ENCODE results near the gene EIF3F.

EIF3F gene

GRCh38 chr11:8036986-8037385 is 49.8 kb downstream of the EIF3F start:
- no peak for DNase-seq (ENCODE audit: low read depth in 1 of 2, low spot score in 1 of 2)

DNA sequence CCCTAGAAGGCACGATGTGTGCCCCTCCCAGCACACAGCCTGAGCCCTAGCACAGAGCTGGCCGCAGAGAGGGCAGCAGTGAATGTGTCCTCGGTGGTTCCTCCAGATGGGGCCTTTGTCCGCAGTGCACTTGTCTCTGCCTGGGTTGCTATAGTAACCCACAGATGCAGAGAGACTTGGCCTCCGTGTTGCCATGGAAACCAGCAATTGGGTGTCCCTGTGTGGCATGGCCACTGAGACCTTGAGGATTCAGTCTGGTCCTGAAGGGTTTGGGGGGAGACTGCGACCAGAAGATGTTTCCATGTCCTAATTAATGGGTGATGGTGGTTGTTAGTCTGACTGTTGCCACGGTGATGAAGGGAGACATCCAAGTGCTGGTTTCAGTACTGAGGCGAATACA is 51.3 kb downstream of the EIF3F start:
- DNase-seq (ENCODE audit: low read depth in 1 of 2, low spot score in 1 of 2): no peak

DNA sequence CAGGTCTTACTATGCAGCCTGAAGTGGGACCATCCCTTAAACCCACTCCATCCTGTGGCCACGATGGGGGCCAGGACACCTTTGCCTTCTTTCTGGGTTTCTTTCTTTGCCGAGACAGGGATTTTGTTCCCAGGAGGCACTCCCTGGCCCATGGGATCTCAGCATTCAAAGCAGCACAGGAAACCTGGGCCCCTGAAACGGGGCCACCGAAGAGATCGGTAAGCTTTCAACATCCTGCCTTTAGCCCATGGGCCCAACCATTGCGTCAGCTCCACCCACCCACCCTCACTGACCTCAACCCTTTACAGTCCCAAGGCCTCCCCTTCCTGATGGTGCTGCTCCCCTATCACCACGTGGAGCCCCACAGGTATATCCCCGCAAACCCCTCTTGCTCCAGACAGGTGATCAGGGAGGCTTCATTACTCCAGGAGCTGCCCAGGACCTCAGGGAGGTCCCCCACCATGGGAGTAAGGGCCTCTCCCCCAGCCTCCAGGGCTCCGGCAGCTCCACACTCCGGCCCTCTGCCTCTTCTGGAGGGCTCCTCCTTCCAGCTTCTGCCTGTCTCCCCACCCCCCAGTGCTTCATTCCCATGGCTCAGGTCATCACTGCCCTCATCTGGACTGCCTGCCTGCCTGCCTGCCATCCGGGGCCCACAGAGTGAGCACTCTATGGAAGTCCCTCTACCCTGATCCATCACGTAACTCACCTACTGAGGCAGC is 51.8 kb downstream of the EIF3F start:
- no peak for DNase-seq (ENCODE audit: low read depth in 1 of 2, low spot score in 1 of 2)

GRCh38 chr11:8039530-8040260 is 52.6 kb downstream of the EIF3F start:
- DNase-seq (ENCODE audit: low read depth in 1 of 2, low spot score in 1 of 2): no peak

DNA sequence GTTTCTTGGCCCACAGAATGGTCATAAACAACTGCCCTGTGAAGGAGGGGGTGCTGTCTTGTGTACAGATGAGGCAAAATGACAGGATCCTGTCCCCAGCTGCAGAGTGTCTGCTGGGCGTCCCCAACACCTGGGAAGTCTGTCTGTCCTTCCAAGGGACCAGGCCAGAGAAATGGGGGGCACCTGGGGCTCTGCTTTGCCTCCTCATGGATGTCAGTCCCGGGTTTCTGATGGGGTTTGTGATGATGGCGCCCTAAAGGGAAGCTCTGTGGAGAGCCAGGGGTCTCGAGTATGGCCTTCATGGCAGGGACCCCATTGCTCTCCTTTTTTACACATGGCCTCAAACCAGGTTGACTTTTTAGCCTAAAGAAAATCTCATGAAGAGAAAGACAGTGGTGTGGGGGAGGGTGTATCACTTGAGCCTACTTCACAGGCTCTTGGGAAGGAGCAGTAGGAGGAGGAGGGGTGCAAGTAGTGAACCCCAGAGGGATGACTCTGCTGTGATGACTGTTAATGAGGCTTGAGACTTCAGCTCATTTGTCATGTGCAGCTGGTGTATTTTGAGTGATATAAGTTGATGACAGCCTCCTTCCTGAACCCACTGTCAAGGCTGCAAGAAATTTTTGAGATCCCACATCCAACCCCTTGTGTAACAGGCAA is 53.3 kb downstream of the EIF3F start:
- no peak for DNase-seq (ENCODE audit: low read depth in 1 of 2, low spot score in 1 of 2)

GRCh38 chr11:8040921-8041285 is 53.8 kb downstream of the EIF3F start:
- DNase-seq (ENCODE audit: low read depth in 1 of 2, low spot score in 1 of 2): no peak

GRCh38 chr11:8041576-8041975 is 54.4 kb downstream of the EIF3F start:
- DNase-seq (ENCODE audit: low read depth in 1 of 2, low spot score in 1 of 2): no peak

DNA sequence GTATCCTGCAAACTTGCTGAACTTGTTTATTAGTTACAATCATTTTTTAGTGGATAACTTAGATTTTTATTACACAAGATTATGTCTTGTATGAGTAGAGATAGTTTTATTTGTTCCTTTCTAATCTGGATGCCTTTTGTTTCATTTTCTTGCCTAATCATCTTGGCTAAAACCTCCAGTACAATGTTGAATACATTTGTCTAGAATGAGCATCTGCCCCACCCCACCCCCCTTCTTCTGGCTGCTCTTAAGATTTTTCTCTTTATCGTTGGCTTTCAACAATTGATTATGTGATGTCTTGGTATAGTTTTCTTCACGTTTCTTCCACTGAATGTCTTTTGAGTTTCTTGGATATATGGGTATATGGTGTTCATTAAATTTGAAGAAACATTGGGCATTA is 56.6 kb downstream of the EIF3F start:
- no peak for DNase-seq (ENCODE audit: low read depth in 1 of 2, low spot score in 1 of 2)

GRCh38 chr11:8045839-8046238 is 58.7 kb downstream of the EIF3F start:
- no peak for DNase-seq (ENCODE audit: low read depth in 1 of 2, low spot score in 1 of 2)

- DNase-seq (ENCODE audit: low read depth in 1 of 2, low spot score in 1 of 2): no peak
Observed at GRCh38 chr11:8047382-8047781, 60.2 kb downstream of the EIF3F start.

- DNase-seq (ENCODE audit: low read depth in 1 of 2, low spot score in 1 of 2): no peak
Observed at GRCh38 chr11:8049084-8049483, 61.9 kb downstream of the EIF3F start.
